CD4-positive, CD25-positive, alpha-beta regulatory T cell (primary cell): ENCODE measurements around the gene STX8. TPM values are rescaled to one million over a fixed set of nuclear protein-coding genes. Genes with fewer than 3 reads are reported as not detected.
"Not testable (repeated sequence)": the region's sequence is repeated elsewhere in the genome, so short reads cannot be mapped to it uniquely, and the experiment has no call there.

Experiments
- ATAC-seq, 2 donors: fragments of 150-1000 bp; cut with Tn5 transposase; one replicate each; pipeline ENCODE4 v1.10.0; 2021; ENCODE audit warnings: low read depth in 2 of 2, moderate number of reproducible peaks in 2 of 2, moderate library complexity in 1 of 2
- DNase-seq, 3 donors: peaks; one replicate each; pipeline versions ENCODE4 v3.0.0 to v3.0.0-alpha.2; 2012 to 2022; ENCODE audit warnings: mixed read lengths in 1 of 3
- H3K27ac ChIP-seq: one replicate; pipeline ENCODE4 v1.7.0; 2013; ENCODE audit warnings: mild to moderate bottlenecking, low read length; ENCODE audit not compliant: insufficient read depth, poor library complexity, severe bottlenecking
- H3K27me3 ChIP-seq: one replicate; pipeline ENCODE4 v1.7.0; 2013; ENCODE audit warnings: low read length; ENCODE audit not compliant: control insufficient read depth, insufficient read depth
- H3K36me3 ChIP-seq: one replicate; pipeline ENCODE4 v1.7.0; 2013; ENCODE audit warnings: mild to moderate bottlenecking, low read length, moderate library complexity; ENCODE audit not compliant: control insufficient read depth, insufficient read depth
- H3K4me1 ChIP-seq: 2 replicates; pipeline ENCODE4 v1.7.0; 2013; ENCODE audit warnings: mild to moderate bottlenecking, low read length; ENCODE audit not compliant: insufficient read depth, control insufficient read depth, poor library complexity, severe bottlenecking
- H3K4me3 ChIP-seq: one replicate; pipeline ENCODE4 v1.7.0; 2013; ENCODE audit warnings: low read depth, mild to moderate bottlenecking, low read length, moderate library complexity
- H3K9me3 ChIP-seq, 2 experiments: 1 replicate in 1 of 2; 2 replicates in 1 of 2; pipeline ENCODE4 v1.7.0; 2013; ENCODE audit warnings: low read length in 2 of 2, mild to moderate bottlenecking in 1 of 2, moderate library complexity in 1 of 2; ENCODE audit not compliant: control insufficient read depth in 2 of 2
- H3K27ac Mint-ChIP-seq, 3 donors: one replicate each; pipeline ENCODE4 v1.8.0; 2020 to 2022; ENCODE audit warnings: mild to moderate bottlenecking in 3 of 3, mixed read lengths in 3 of 3, moderate library complexity in 2 of 3
- H3K27me3 Mint-ChIP-seq: one replicate; pipeline ENCODE4 v1.8.0; 2022; ENCODE audit warnings: mild to moderate bottlenecking, mixed read lengths
- H3K36me3 Mint-ChIP-seq: one replicate; pipeline ENCODE4 v1.8.0; 2020; ENCODE audit warnings: mixed read lengths
- H3K4me1 Mint-ChIP-seq, 4 donors: one replicate each; pipeline ENCODE4 v1.8.0; 2020 to 2022; ENCODE audit warnings: mixed read lengths in 4 of 4, mild to moderate bottlenecking in 1 of 4
- H3K4me3 Mint-ChIP-seq, 4 donors: one replicate each; pipeline ENCODE4 v1.8.0; 2020 to 2022; ENCODE audit warnings: mild to moderate bottlenecking in 4 of 4, mixed read lengths in 4 of 4, moderate library complexity in 3 of 4
- H3K9me3 Mint-ChIP-seq, 7 donors: one replicate each; pipeline ENCODE4 v1.8.0; 2020 to 2022; ENCODE audit warnings: mixed read lengths in 7 of 7, mild to moderate bottlenecking in 3 of 7, moderate library complexity in 2 of 7
- polyA plus RNA-seq, 4 donors: library from polyadenylated mRNA; unstranded; fragments of 300-500 nt; fragmentation: Illumina TruSeq; gene quantifications; one replicate each; pipeline ENCODE4 v1.2.3, GENCODE V29; 2021
- total RNA-seq: library from RNA; stranded (reverse); gene quantifications from one replicate; pipeline ENCODE4 v1.2.3, GENCODE V29; 2022

Gene STX8
- 83.7 TPM for total RNA-seq
- polyA plus RNA-seq: 100 to 1,000 TPM; 157 to 214 (median 189) TPM

GRCh38 chr17:9575381-9576101 is at the start of gene STX8:
TSS of gene STX8 (minus strand) at chr17:9575820. CDS start at chr17:9575808, 12 bp downstream.
- Histone ChIP-seq H3K27ac (peak within 1 kb of the TSS; percentile 51), H3K4me3 (peak within 1 kb of the TSS; percentile 97), H3K9me3 (no peaks in the 10 kb centered on the region), H3K4me1 (peaks cover 25% of the 10 kb centered on the region), H3K36me3 (no peaks in the 10 kb centered on the region), H3K27me3 (no peaks in the 10 kb centered on the region)
- H3K27me3 Mint-ChIP-seq: peaks cover 14% of the 10 kb centered on the region
- no peaks in the 10 kb centered on the region for H3K9me3 Mint-ChIP-seq
- peak within 1 kb of the TSS; percentile 89 to 99 (median 91) for H3K27ac Mint-ChIP-seq
- ATAC-seq (peak; percentile 62 to 70), DNase-seq (peak; percentile 54 to 87 (median 73))
- H3K4me1 Mint-ChIP-seq: peaks cover 19 to 63% (median 35%) of the 10 kb centered on the region in 4 donors
- H3K4me3 Mint-ChIP-seq: peak within 1 kb of the TSS; percentile 94 to 99 (median 97)
- H3K36me3 Mint-ChIP-seq: no peaks in the 10 kb centered on the region

- peaks cover 15 to 23% of the 10 kb centered on the region in 2 experiments for H3K9me3 ChIP-seq
- no peak for ATAC-seq
Observed at GRCh38 chr17:9622961-9623360, 47.3 kb upstream of the STX8 start.

GRCh38 chr17:9615486-9615885 is 39.9 kb upstream of the STX8 start:
- Histone ChIP-seq H3K9me3 (no peaks in the 10 kb centered on the region), H3K27ac (no peak overlapping the region), H3K36me3 (no peaks in the 10 kb centered on the region), H3K4me3 (no peak overlapping the region), H3K27me3 (no peaks in the 10 kb centered on the region), H3K4me1 (no peaks in the 10 kb centered on the region)
- DNase-seq (no peak), ATAC-seq (no peak)
- Mint-ChIP-seq H3K27me3 (no peaks in the 10 kb centered on the region), H3K4me1 (no peaks in the 10 kb centered on the region), H3K9me3 (no peaks in the 10 kb centered on the region), H3K36me3 (no peaks in the 10 kb centered on the region), H3K4me3 (no peak overlapping the region), H3K27ac (no peak overlapping the region)

More at GRCh38 chr17:9622961-9623360, 47.3 kb upstream of the STX8 start:
- no peak overlapping the region for H3K27ac Mint-ChIP-seq
- Histone ChIP-seq H3K36me3 (no peaks in the 10 kb centered on the region), H3K27ac (no peak overlapping the region), H3K27me3 (no peaks in the 10 kb centered on the region), H3K4me3 (no peak overlapping the region), H3K4me1 (no peaks in the 10 kb centered on the region)
- no peaks in the 10 kb centered on the region for H3K36me3 Mint-ChIP-seq
- H3K27me3 Mint-ChIP-seq: no peaks in the 10 kb centered on the region
- no peaks in the 10 kb centered on the region for H3K4me1 Mint-ChIP-seq
- H3K9me3 Mint-ChIP-seq: peaks cover 1 to 31% (median 12%) of the 10 kb centered on the region in 7 donors
- H3K4me3 Mint-ChIP-seq: no peak overlapping the region
- DNase-seq: no peak

- no peak overlapping the region for H3K4me3 ChIP-seq
- no peaks in the 10 kb centered on the region for H3K4me1 ChIP-seq
- no peak overlapping the region for H3K27ac ChIP-seq
- H3K27me3 Mint-ChIP-seq: peaks cover 7% of the 10 kb centered on the region
- H3K36me3 Mint-ChIP-seq: no peaks in the 10 kb centered on the region
- no peaks in the 10 kb centered on the region for H3K27me3 ChIP-seq
- ATAC-seq (no peak), DNase-seq (no peak)
- H3K27ac Mint-ChIP-seq: no peak overlapping the region
- no peak overlapping the region for H3K4me3 Mint-ChIP-seq
- H3K9me3 Mint-ChIP-seq: peaks cover 0 to 3% (median 0%) of the 10 kb centered on the region in 7 donors
- no peaks in the 10 kb centered on the region for H3K36me3 ChIP-seq
- H3K9me3 ChIP-seq: no peaks in the 10 kb centered on the region
- H3K4me1 Mint-ChIP-seq: no peaks in the 10 kb centered on the region
Observed at GRCh38 chr17:9612006-9612405, 36.4 kb upstream of the STX8 start.

- Mint-ChIP-seq H3K27ac (no peak overlapping the region), H3K36me3 (no peaks in the 10 kb centered on the region), H3K4me1 (no peaks in the 10 kb centered on the region), H3K27me3 (peaks cover 7% of the 10 kb centered on the region), H3K4me3 (no peak overlapping the region), H3K9me3 (peaks cover 0 to 3% (median 0%) of the 10 kb centered on the region in 7 donors)
- Histone ChIP-seq H3K27ac (no peak overlapping the region), H3K9me3 (no peaks in the 10 kb centered on the region), H3K36me3 (no peaks in the 10 kb centered on the region), H3K4me3 (no peak overlapping the region), H3K27me3 (no peaks in the 10 kb centered on the region), H3K4me1 (no peaks in the 10 kb centered on the region)
- no peak for ATAC-seq
- DNase-seq: no peak
Observed at GRCh38 chr17:9611557-9611956, 35.9 kb upstream of the STX8 start.

- H3K9me3 Mint-ChIP-seq: not testable (repeated sequence)
Observed at GRCh38 chr17:9607058-9607457, 31.4 kb upstream of the STX8 start.

GRCh38 chr17:9606453-9606852 is 30.8 kb upstream of the STX8 start:
- Histone ChIP-seq H3K4me3 (no peak overlapping the region), H3K9me3 (no peaks in the 10 kb centered on the region), H3K4me1 (no peaks in the 10 kb centered on the region), H3K27me3 (peaks cover 2% of the 10 kb centered on the region), H3K27ac (no peak overlapping the region), H3K36me3 (no peaks in the 10 kb centered on the region)
- H3K27ac Mint-ChIP-seq: no peak overlapping the region
- no peak overlapping the region for H3K4me3 Mint-ChIP-seq
- ATAC-seq (no peak), DNase-seq (no peak)
- no peaks in the 10 kb centered on the region for H3K4me1 Mint-ChIP-seq
- no peaks in the 10 kb centered on the region for H3K36me3 Mint-ChIP-seq
- peaks cover 0 to 3% (median 0%) of the 10 kb centered on the region in 7 donors for H3K9me3 Mint-ChIP-seq
- H3K27me3 Mint-ChIP-seq: peaks cover 16% of the 10 kb centered on the region

More at GRCh38 chr17:9607058-9607457, 31.4 kb upstream of the STX8 start:
- DNase-seq, H3K36me3 Mint-ChIP-seq, H3K4me1 ChIP-seq, H3K9me3 ChIP-seq, H3K4me1 Mint-ChIP-seq, ATAC-seq, H3K27me3 ChIP-seq, H3K27ac Mint-ChIP-seq, H3K4me3 Mint-ChIP-seq, H3K4me3 ChIP-seq, H3K27ac ChIP-seq, H3K36me3 ChIP-seq: not testable (repeated sequence)
- peaks cover 16% of the 10 kb centered on the region for H3K27me3 Mint-ChIP-seq

- not testable (repeated sequence) for H3K9me3 Mint-ChIP-seq, H3K9me3 ChIP-seq, H3K4me3 Mint-ChIP-seq, H3K4me1 Mint-ChIP-seq, H3K36me3 ChIP-seq, ATAC-seq, H3K4me1 ChIP-seq, H3K36me3 Mint-ChIP-seq, DNase-seq, H3K27ac Mint-ChIP-seq, H3K4me3 ChIP-seq, H3K27me3 ChIP-seq, H3K27ac ChIP-seq
- H3K27me3 Mint-ChIP-seq: peaks cover 16% of the 10 kb centered on the region
Observed at GRCh38 chr17:9604583-9604982, 29.0 kb upstream of the STX8 start.
